Loucy (cell line): ENCODE data around the gene JPH4.

Experiments used
- H2AFZ ChIP-seq: fragments of 200-600 bp; sonication (generic); 2 replicates; pipeline ENCODE4 v1.6.0; 2016; ENCODE audit warnings: antibody characterized with exemption, mild to moderate bottlenecking, low read length, moderate library complexity
- H3F3A ChIP-seq: fragments of 200-600 bp; 2 replicates; pipeline ENCODE4 v1.6.0; 2016; ENCODE audit warnings: antibody characterized with exemption, low read depth, mild to moderate bottlenecking
- H3K27me3 ChIP-seq: fragments of 200-600 bp; sonication (generic); 2 replicates; pipeline ENCODE4 v1.6.1; 2014; ENCODE audit warnings: low read length, mild to moderate bottlenecking; ENCODE audit not compliant: insufficient read depth, poor library complexity, severe bottlenecking
- H3K36me3 ChIP-seq: fragments of 200-600 bp; sonication (generic); 2 replicates; pipeline ENCODE4 v1.6.1; 2016; ENCODE audit warnings: low read length; ENCODE audit not compliant: insufficient read depth
- H3K4me1 ChIP-seq: fragments of 200-600 bp; sonication (generic); 2 replicates; pipeline ENCODE4 v1.5.1; 2014; ENCODE audit warnings: low read length, mild to moderate bottlenecking; ENCODE audit not compliant: insufficient read depth, poor library complexity, severe bottlenecking
- H3K4me2 ChIP-seq: fragments of 200-600 bp; sonication (generic); 2 replicates; pipeline ENCODE4 v1.6.0; 2014; ENCODE audit warnings: antibody characterized with exemption, low read length, low read depth, mild to moderate bottlenecking; ENCODE audit not compliant: poor library complexity, severe bottlenecking
- H3K4me3 ChIP-seq: fragments of 200-600 bp; sonication (generic); 2 replicates; pipeline ENCODE4 v1.5.1; 2014; ENCODE audit warnings: low read length, mild to moderate bottlenecking, mixed read lengths; ENCODE audit not compliant: poor library complexity, severe bottlenecking
- H3K79me2 ChIP-seq: fragments of 200-600 bp; sonication (generic); 2 replicates; pipeline ENCODE4 v1.6.1; 2014; ENCODE audit warnings: low read length; ENCODE audit not compliant: insufficient read depth
- H3K9ac ChIP-seq: fragments of 200-600 bp; sonication (generic); 2 replicates; pipeline ENCODE4 v1.6.0; 2014; ENCODE audit warnings: mild to moderate bottlenecking, low read depth, low read length, moderate library complexity; ENCODE audit not compliant: poor library complexity, severe bottlenecking
- H3K9me2 ChIP-seq: fragments of 200-600 bp; sonication (generic); replicated peaks from 2 replicates; pipeline ENCODE4 v1.6.1; 2016; ENCODE audit warnings: low read depth, low read length, mixed read lengths
- H3K9me3 ChIP-seq: fragments of 200-600 bp; sonication (generic); 2 replicates; pipeline ENCODE4 v1.6.1; 2014; ENCODE audit warnings: mild to moderate bottlenecking, antibody characterized with exemption, low read length, low read depth; ENCODE audit not compliant: insufficient read depth
- H4K20me1 ChIP-seq: fragments of 200-600 bp; sonication (generic); 2 replicates; pipeline ENCODE4 v1.6.0; 2014; ENCODE audit warnings: antibody characterized with exemption, low read length, mild to moderate bottlenecking; ENCODE audit not compliant: insufficient read depth, poor library complexity, severe bottlenecking
- CTCF ChIP-seq: fragments of 200-600 bp; sonication (generic); conservative IDR thresholded peaks from 2 replicates; pipeline ENCODE4 v1.5.1; 2014; ENCODE audit warnings: mild to moderate bottlenecking, antibody characterized with exemption, low read length
- EZH2phosphoT487 ChIP-seq: fragments of 200-600 bp; IDR thresholded peaks from 2 replicates; pipeline ENCODE4 v1.6.1; 2018; ENCODE audit warnings: antibody characterized with exemption, mild to moderate bottlenecking, moderate library complexity, borderline replicate concordance

The JPH4 gene

GRCh38 chr14:23528555-23528954 is 50.0 kb downstream of the JPH4 start:
- Histone ChIP-seq H4K20me1 (no peaks in the 10 kb centered on the region), H3K4me3 (no peak overlapping the region), H3K9me3 (no peaks in the 10 kb centered on the region), H3K79me2 (no peaks in the 10 kb centered on the region), H3K4me2 (no peak overlapping the region), H3K36me3 (no peaks in the 10 kb centered on the region), H3K4me1 (peaks cover 11% of the 10 kb centered on the region), H3K9me2 (no peaks in the 10 kb centered on the region), H3K9ac (no peak overlapping the region), H2AFZ (no peak overlapping the region), H3K27me3 (no peaks in the 10 kb centered on the region), H3F3A (no peaks in the 10 kb centered on the region)
- TF ChIP-seq CTCF: peak; percentile 25
- no peak for TF ChIP-seq EZH2phosphoT487

GRCh38 chr14:23525611-23526010 is 53.0 kb downstream of the JPH4 start:
- H3K9me3 ChIP-seq: no peaks in the 10 kb centered on the region
- no peak overlapping the region for H3K4me2 ChIP-seq
- H3K36me3 ChIP-seq: no peaks in the 10 kb centered on the region
- H3K9ac ChIP-seq: no peak overlapping the region
- no peaks in the 10 kb centered on the region for H3K9me2 ChIP-seq
- no peaks in the 10 kb centered on the region for H3K27me3 ChIP-seq
- TF ChIP-seq CTCF: no peak
- no peak for TF ChIP-seq EZH2phosphoT487
- no peaks in the 10 kb centered on the region for H3K79me2 ChIP-seq
- peaks cover 7% of the 10 kb centered on the region for H3K4me1 ChIP-seq
- H3K4me3 ChIP-seq: no peak overlapping the region
- no peak overlapping the region for H2AFZ ChIP-seq
- H3F3A ChIP-seq: no peaks in the 10 kb centered on the region
- H4K20me1 ChIP-seq: no peaks in the 10 kb centered on the region

GRCh38 chr14:23524954-23525353 is 53.6 kb downstream of the JPH4 start:
- Histone ChIP-seq H3K9me3 (no peaks in the 10 kb centered on the region), H3K4me3 (no peak overlapping the region)
- TF ChIP-seq CTCF (no peak), EZH2phosphoT487 (no peak)

More at GRCh38 chr14:23524954-23525353, 53.6 kb downstream of the JPH4 start:
- peaks cover 1% of the 10 kb centered on the region for H3K4me1 ChIP-seq
- H3K9ac ChIP-seq: no peak overlapping the region
- H3K9me2 ChIP-seq: no peaks in the 10 kb centered on the region
- no peaks in the 10 kb centered on the region for H3K27me3 ChIP-seq
- no peaks in the 10 kb centered on the region for H3K36me3 ChIP-seq
- H4K20me1 ChIP-seq: no peaks in the 10 kb centered on the region
- no peaks in the 10 kb centered on the region for H3F3A ChIP-seq
- H3K79me2 ChIP-seq: no peaks in the 10 kb centered on the region
- H2AFZ ChIP-seq: no peak overlapping the region
- no peak overlapping the region for H3K4me2 ChIP-seq
